HCT116 (cell line): ENCODE results near the gene WWTR1. TPM values are rescaled to one million over a fixed set of nuclear protein-coding genes. Genes with fewer than 3 reads are reported as not detected.

Experiments
- ATAC-seq: fragments of 200-7000 bp; cut with Tn5 transposase; 2 replicates; pipeline ENCODE4 v1.9.1; 2020; ENCODE audit warnings: mild to moderate bottlenecking, moderate library complexity
- BruUV-seq: library from RNA; stranded (reverse); fragments of 400-500 nt; replicated peaks from 2 replicates; lab custom pipeline; 2021; lab: Mats Ljungman, UMichigan
- CTCF ChIA-PET: fragments of 300-600 bp; sonication (Branson Sonifier 250); formaldehyde crosslinking; loops from one replicate; lab custom pipeline; 2021; ENCODE audit warnings: antibody characterized with exemption; lab: Charles Lee
- POLR2A ChIA-PET: fragments of 300-600, 350-600 bp; sonication (Branson Sonifier 250); formaldehyde crosslinking; loops from one replicate; lab custom pipeline; 2021; ENCODE audit warnings: antibody characterized with exemption; lab: Charles Lee
- RAD21 ChIA-PET, 2 experiments: fragments of 300-600 bp; sonication (Branson Sonifier 250); formaldehyde crosslinking; loops; one replicate each; lab custom pipeline; 2023; ENCODE audit warnings: low total read pairs in 2 of 2; ENCODE audit not compliant: uncharacterized antibody in 2 of 2, unreplicated experiment in 2 of 2, low non-redundant PET in 1 of 2; lab: Charles Lee
- DNase-seq: peaks from one replicate; pipeline ENCODE4 v3.0.0-alpha.2; 2010; ENCODE audit warnings: low read depth, low spot score
- H2AFZ ChIP-seq: fragments of 200-600 bp; shearing (Covaris generic), sonication (generic); 2 replicates; pipeline ENCODE4 v1.6.1; 2017; ENCODE audit warnings: low read depth, mixed run types, mixed read lengths, antibody characterized with exemption, low read length; ENCODE audit not compliant: poor library complexity, severe bottlenecking
- H3K27ac ChIP-seq: 2 replicates; pipeline ENCODE4 v1.5.1; 2012; ENCODE audit warnings: low read depth, low read length
- H3K27me3 ChIP-seq: fragments of 200-600 bp; sonication (generic); 2 replicates; pipeline ENCODE4 v1.6.1; 2016; ENCODE audit warnings: mixed run types, low read length, mixed read lengths; ENCODE audit not compliant: insufficient read depth
- H3K36me3 ChIP-seq, 2 experiments: fragments of 200-500 bp in 1 of 2; fragments of 200-600 bp in 1 of 2; sonication (Bioruptor generic) in 1 of 2; sonication (generic) in 1 of 2; 2 replicates each; pipeline versions ENCODE4 v1.5.1 to v1.6.1; 2014 to 2016; ENCODE audit warnings: low read length in 2 of 2, inconsistent platforms in 1 of 2, mixed read lengths in 1 of 2, mixed run types in 1 of 2; ENCODE audit not compliant: insufficient read depth in 2 of 2, control insufficient read depth in 1 of 2
- H3K4me1 ChIP-seq, 2 experiments: fragments of 200-600 bp in 1 of 2; sonication (generic) in 1 of 2; 2 replicates each; pipeline versions ENCODE4 v1.5.1 to v1.6.1; 2012 to 2017; ENCODE audit warnings: low read length in 2 of 2, inconsistent platforms in 1 of 2, mild to moderate bottlenecking in 1 of 2, mixed read lengths in 1 of 2, mixed run types in 1 of 2, moderate library complexity in 1 of 2; ENCODE audit not compliant: insufficient read depth in 2 of 2, control insufficient read depth in 1 of 2
- H3K4me2 ChIP-seq: fragments of 200-600 bp; sonication (generic); 2 replicates; pipeline ENCODE4 v1.6.1; 2017; ENCODE audit warnings: mixed run types, low read length, mixed read lengths
- H3K4me3 ChIP-seq, 2 experiments: fragments of 200-600 bp in 1 of 2; sonication (generic) in 1 of 2; replicated peaks in 1 of 2; 2 replicates each; pipeline ENCODE4 v1.5.1; 2011 to 2016; ENCODE audit warnings: low read length in 2 of 2, control low read depth in 1 of 2, low read depth in 1 of 2, mild to moderate bottlenecking in 1 of 2, mixed read lengths in 1 of 2, mixed run types in 1 of 2
- H3K79me2 ChIP-seq: fragments of 200-600 bp; sonication (generic); 2 replicates; pipeline ENCODE4 v1.6.1; 2017; ENCODE audit warnings: mild to moderate bottlenecking, mixed run types, low read length, moderate library complexity, mixed read lengths; ENCODE audit not compliant: insufficient read depth
- H3K9ac ChIP-seq: fragments of 200-600 bp; sonication (generic); 2 replicates; pipeline ENCODE4 v1.6.1; 2016; ENCODE audit warnings: low read length, mixed read lengths
- H3K9me2 ChIP-seq: fragments of 200-600 bp; sonication (generic), shearing (Covaris generic); 2 replicates; pipeline ENCODE4 v1.6.1; 2017; ENCODE audit warnings: mixed run types, mild to moderate bottlenecking, moderate library complexity; ENCODE audit not compliant: insufficient read depth
- H3K9me3 ChIP-seq, 2 experiments: fragments of 200-500 bp in 1 of 2; fragments of 200-600 bp in 1 of 2; sonication (Bioruptor generic) in 1 of 2; sonication (generic) in 1 of 2; 2 replicates each; pipeline ENCODE4 v1.6.1; 2014 to 2017; ENCODE audit warnings: low read length in 2 of 2, mixed read lengths in 2 of 2, inconsistent platforms in 1 of 2, low read depth in 1 of 2, mild to moderate bottlenecking in 1 of 2, mixed run types in 1 of 2, moderate library complexity in 1 of 2; ENCODE audit not compliant: control insufficient read depth in 1 of 2, insufficient read depth in 1 of 2
- H4K20me1 ChIP-seq: fragments of 200-600 bp; sonication (generic), shearing (Covaris generic); 2 replicates; pipeline ENCODE4 v1.6.1; 2017; ENCODE audit warnings: mixed run types, mild to moderate bottlenecking, moderate library complexity; ENCODE audit not compliant: insufficient read depth
- CBX3 ChIP-seq: IDR thresholded peaks from 2 replicates; pipeline ENCODE4 v1.6.1; 2012; ENCODE audit warnings: low read depth
- CTCF ChIP-seq, 3 experiments: fragments of 200-600 bp in 1 of 3; sonication (generic) in 1 of 3; IDR thresholded peaks in 2 of 3; conservative IDR thresholded peaks in 1 of 3; 2 replicates each; pipeline ENCODE4 v1.5.1; 2012 to 2017; ENCODE audit warnings: low read depth in 2 of 3, low read length in 2 of 3, antibody characterized with exemption in 1 of 3, borderline replicate concordance in 1 of 3, control low read depth in 1 of 3, mild to moderate bottlenecking in 1 of 3, mixed read lengths in 1 of 3, mixed run types in 1 of 3, moderate library complexity in 1 of 3; ENCODE audit not compliant: insufficient read depth in 1 of 3
- EZH2 ChIP-seq: fragments of 200-600 bp; sonication (generic); IDR thresholded peaks from 2 replicates; pipeline ENCODE4 v1.6.1; 2017; ENCODE audit warnings: antibody characterized with exemption, mixed run types
- MAX ChIP-seq: IDR thresholded peaks from 2 replicates; pipeline ENCODE4 v1.6.1; 2012
- RAD21 ChIP-seq: IDR thresholded peaks from 2 replicates; pipeline ENCODE4 v1.6.1; 2012; ENCODE audit warnings: low read depth, mild to moderate bottlenecking
- SP1 ChIP-seq: IDR thresholded peaks from 2 replicates; pipeline ENCODE4 v1.6.1; 2012; ENCODE audit warnings: low read depth
- ZBTB33 ChIP-seq: IDR thresholded peaks from 2 replicates; pipeline ENCODE4 v1.6.1; 2011; ENCODE audit warnings: mild to moderate bottlenecking, low read length, moderate library complexity; ENCODE audit not compliant: insufficient replicate concordance; ENCODE audit errors: extremely low read depth
- intact Hi-C: fragments of 100-400 bp; cut with micrococcal nuclease; formaldehyde crosslinking; loops from 2 replicates; pipeline ENCODE4 v1.10.0; 2022
- total RNA-seq: library from RNA; stranded (reverse); gene quantifications from one replicate; pipeline ENCODE4 v1.2.1, GENCODE V29; 2021; ENCODE audit not compliant: unreplicated experiment

WWTR1 gene
- total RNA-seq, 1 experiment from 2014 or later: 46.9 TPM

- H3K9me3 ChIP-seq: no peaks in the 10 kb centered on the region
- H3K36me3 ChIP-seq: no peaks in the 10 kb centered on the region
- RAD21 ChIA-PET: interaction anchor here in 1 of 2 experiments (0.9 kb wide), 1 partner anchor 24 kb away, joined by 3 read pairs; no protein-coding TSS in a partner anchor
- no peak overlapping the region for H2AFZ ChIP-seq
- H3K9ac ChIP-seq: no peak overlapping the region
- POLR2A ChIA-PET: interaction anchor here (1.5 kb wide), 1 partner anchor 12 kb away, joined by 3 read pairs; no protein-coding TSS in a partner anchor
- no peaks in the 10 kb centered on the region for H3K27me3 ChIP-seq
- H3K4me1 ChIP-seq: peaks cover 28% of the 10 kb centered on the region in 2 experiments
- no peak for DNase-seq
- intact Hi-C loops: no loop called here
- no peak overlapping the region for H3K4me3 ChIP-seq
- CTCF ChIA-PET: no interaction called here
- TF ChIP-seq RAD21 (no peak), MAX (no peak), CTCF (IDR thresholded peaks at IDR 0.05 in 2 of 3, conservative IDR thresholded peaks at IDR 0.05 in 1 of 3; ENCODE audit: borderline replicate concordance in 1 of 3, insufficient read depth in 1 of 3, low read depth in 2 of 3, low read length in 2 of 3) (no peak)
- H3K4me2 ChIP-seq: no peak overlapping the region
- peaks cover 26% of the 10 kb centered on the region; the same call in 1 of the 2 replicates for H3K79me2 ChIP-seq
- no TSS peak for BruUV-seq
- H4K20me1 ChIP-seq: no peaks in the 10 kb centered on the region
- H3K27ac ChIP-seq: no peak overlapping the region
- no peak for ATAC-seq
- H3K9me2 ChIP-seq: no peaks in the 10 kb centered on the region
Observed at GRCh38 chr3:149592758-149593240, 65.0 kb downstream of the WWTR1 start.

GRCh38 chr3:149590691-149591441 lies 67.0 kb downstream of the WWTR1 start:
- no TSS peak for BruUV-seq
- no peaks in the 10 kb centered on the region for H3K36me3 ChIP-seq
- H3K9ac ChIP-seq: no peak overlapping the region
- no peak for ATAC-seq
- H3K4me1 ChIP-seq: peaks cover 39% of the 10 kb centered on the region in 2 experiments
- peaks cover 28% of the 10 kb centered on the region; the same call in 1 of the 2 replicates for H3K79me2 ChIP-seq
- TF ChIP-seq SP1 (no peak), EZH2 (no peak), ZBTB33 (no peak), CTCF (IDR thresholded peaks at IDR 0.05 in 2 of 3, conservative IDR thresholded peaks at IDR 0.05 in 1 of 3; ENCODE audit: borderline replicate concordance in 1 of 3, insufficient read depth in 1 of 3, low read depth in 2 of 3, low read length in 2 of 3) (no peak), CBX3 (no peak), MAX (no peak)
- DNase-seq: no peak
- no peak overlapping the region for H3K27ac ChIP-seq
- H3K27me3 ChIP-seq: no peaks in the 10 kb centered on the region
- H3K4me3 ChIP-seq: no peak overlapping the region
- ChIA-PET RAD21 (no interaction called here), POLR2A (no interaction called here), CTCF (no interaction called here)
- no peak overlapping the region for H2AFZ ChIP-seq
- no peaks in the 10 kb centered on the region for H3K9me3 ChIP-seq
- intact Hi-C loops: no loop called here
- no peak overlapping the region for H3K4me2 ChIP-seq
- H3K9me2 ChIP-seq: no peaks in the 10 kb centered on the region
- H4K20me1 ChIP-seq: no peaks in the 10 kb centered on the region
